ENCODE results near the gene IL15.

GRCh38 chr4:141676087-141676670 is 39.8 kb downstream of the IL15 start:
- TF ChIP-seq CTCF (conservative IDR thresholded peaks at IDR 0.05; ENCODE audit: low read length) (no peak), EZH2phosphoT487 (IDR thresholded peaks at IDR 0.05; ENCODE audit: borderline replicate concordance) (no peak)

Data from Loucy (cell line).